Ovary (tissue), 9 donors: ENCODE data around the gene YBX2. TPM values are rescaled to one million over a fixed set of nuclear protein-coding genes. Genes with fewer than 3 reads are reported as not detected.

Experiments
- DNase-seq, 5 donors: peaks; one replicate each; pipeline ENCODE4 v3.0.0-alpha.2; 2019 to 2020
- H3K27ac ChIP-seq, 2 donors: fragments of 200-600 bp; one replicate each; pipeline versions ENCODE4 v1.5.1 to v1.8.0; 2019 to 2022
- H3K27me3 ChIP-seq: fragments of 200-600 bp; one replicate; pipeline ENCODE4 v1.8.0; 2022
- H3K36me3 ChIP-seq: fragments of 200-600 bp; sonication (generic); one replicate; pipeline ENCODE4 v1.5.1; 2019
- H3K4me1 ChIP-seq: one replicate; pipeline ENCODE4 v1.8.1; 2013; ENCODE audit warnings: mild to moderate bottlenecking, moderate library complexity; ENCODE audit not compliant: insufficient read depth
- H3K4me3 ChIP-seq: fragments of 200-600 bp; sonication (generic); one replicate; pipeline ENCODE4 v1.5.1; 2017
- H3K9me3 ChIP-seq, 2 donors: fragments of 200-600 bp in 1 of 2; sonication (generic) in 1 of 2; one replicate each; pipeline versions ENCODE4 v1.5.1 to v1.8.1; 2013 to 2019; ENCODE audit warnings: mild to moderate bottlenecking in 1 of 2, moderate library complexity in 1 of 2
- CTCF ChIP-seq, 3 donors: fragments of 450-650 bp in 2 of 3; fragments of 200-600 bp in 1 of 3; IDR thresholded peaks; one replicate each; pipeline versions ENCODE4 v1.5.1 to v1.8.0; 2016 to 2022; ENCODE audit warnings: antibody characterized with exemption in 3 of 3, mild to moderate bottlenecking in 1 of 3
- EP300 ChIP-seq: sonication (generic); formaldehyde crosslinking; IDR thresholded peaks from one replicate; pipeline ENCODE4 v1.6.1; 2017; ENCODE audit warnings: antibody characterized with exemption
- POLR2A ChIP-seq: fragments of 450-650 bp; IDR thresholded peaks from one replicate; pipeline ENCODE4 v1.6.1; 2017; ENCODE audit warnings: antibody characterized with exemption, mild to moderate bottlenecking, moderate library complexity
- WGBS, 3 donors: extraction: QIAGEN DNeasy Blood & Tissue Kit in 1 of 3; methylation state at CpG; one replicate each; pipeline versions ENCODE4 v1.1.5 to v1.1.7; 2013 to 2017; 5-methylcytosine and 5-hydroxymethylcytosine counted together
- intact Hi-C, 4 donors: fragments of 100-400 bp; cut with DNase I; formaldehyde crosslinking; loops; one replicate each; pipeline versions ENCODE4 v1.11.0 to v1.15.1; 2022 to 2023
- polyA plus RNA-seq, 2 donors: library from polyadenylated mRNA; stranded (reverse); fragments of 200-250 nt in 1 of 2; fragments of 350-450 nt in 1 of 2; fragmentation: Illumina TruSeq in 1 of 2; extraction: RNeasy Lipid Tissue Mini Kit (QIAGEN cat#74804) in 1 of 2; gene quantifications; one replicate each; pipeline ENCODE4 v1.2.3, GENCODE V29; 2013 to 2014
- total RNA-seq, 7 donors: library from RNA; depleted of rRNA in 2 of 7; stranded (reverse); fragments of >200 nt in 2 of 7; fragmentation: NEBNext Ultra II Directional in 3 of 7; extraction: Animal tissue kit (Norgen Biotek cat#: 25700) in 3 of 7; gene quantifications; one replicate each; pipeline versions ENCODE4 v1.1.0 to v1.2.4, GENCODE V29; 2016 to 2023
- donor health status: DM: no; HTN: no; CAD: no; lungs with moderate emphysema.
- donor health status: DM: no; HTN: no; CAD: no.
- donor health status: Bipolar disorder and iron deficiency.
- donor health status: DM: yes; HTN: yes; CAD: no.
- donor health status: DM: no; HTN: no; CAD: no.
- donor health status: DM: yes; HTN: yes; CAD: no.

YBX2 gene
- total and polyA plus RNA-seq, 9 donors, result 0.30 to 1.8 (median 0.64) TPM; not detected in 3

- DNase-seq, result peak in 2 of 5 donors; percentile 17 to 25
- Histone ChIP-seq H3K9me3 (no peaks in the 10 kb centered on the region), H3K4me1 (peaks cover 4% of the 10 kb centered on the region), H3K4me3 (no peak overlapping the region), H3K27me3 (no peaks in the 10 kb centered on the region), H3K36me3 (no peaks in the 10 kb centered on the region), H3K27ac (no peak overlapping the region)
- intact Hi-C loops, result no loop called here
- 77 to 82% (median 81%) methylated on average over 15 to 16 of the region's 16 CpGs for WGBS, 3 donors
- TF ChIP-seq CTCF (IDR thresholded peaks at IDR 0.05), result no peak
Observed at GRCh38 chr17:7317161-7317803, 22.8 kb upstream of the YBX2 start.

GRCh38 chr17:7315570-7316235 lies 21.3 kb upstream of the YBX2 start:
- peak in 2 of 5 donors; percentile 47 to 60 for DNase-seq
- Histone ChIP-seq H3K4me3 (peak overlapping the region; percentile 84), H3K9me3 (no peaks in the 10 kb centered on the region), H3K27me3 (no peaks in the 10 kb centered on the region), H3K4me1 (peaks cover 4% of the 10 kb centered on the region), H3K27ac (peak overlapping the region; percentile 78 to 81), H3K36me3 (no peaks in the 10 kb centered on the region)
- 31 to 35% (median 34%) methylated on average over 30 of the region's 30 CpGs for WGBS, 3 donors
- no peak for TF ChIP-seq POLR2A
- TF ChIP-seq EP300, result no peak
- intact Hi-C loops, result no loop called here

- TF ChIP-seq CTCF (IDR thresholded peaks at IDR 0.05), result no peak
- TF ChIP-seq POLR2A, result peak; percentile 83
- H3K36me3 ChIP-seq, result no peaks in the 10 kb centered on the region
- H3K4me3 ChIP-seq, result peak within 1 kb of the TSS; percentile 84
- WGBS, 3 donors, result 0 to 1% (median 0%) methylated on average over 77 to 95 of the region's 95 CpGs
- peak within 1 kb of the TSS; percentile 78 to 81 for H3K27ac ChIP-seq
- no peaks in the 10 kb centered on the region for H3K27me3 ChIP-seq
- H3K9me3 ChIP-seq, result no peaks in the 10 kb centered on the region
- intact Hi-C loops, result no loop called here
- DNase-seq, result peak; percentile 90 to 96 (median 92)
- H3K4me1 ChIP-seq, result peaks cover 5% of the 10 kb centered on the region
Observed at GRCh38 chr17:7314719-7315569, 20.5 kb upstream of the YBX2 start, which contains the start of gene GPS2. GPS2 (minus strand) TSS chr17:7315360; CDS start chr17:7315052, 308 bp downstream.

- Histone ChIP-seq H3K36me3 (no peaks in the 10 kb centered on the region), H3K9me3 (no peaks in the 10 kb centered on the region), H3K4me1 (peaks cover 10% of the 10 kb centered on the region), H3K27ac (peak overlapping the region; percentile 78 to 81), H3K4me3 (peak overlapping the region; percentile 84), H3K27me3 (no peaks in the 10 kb centered on the region)
- intact Hi-C loops, result no loop called here
- no peak for DNase-seq
- TF ChIP-seq POLR2A, result no peak
- no peak for TF ChIP-seq EP300
- no peak for TF ChIP-seq CTCF (IDR thresholded peaks at IDR 0.05)
- 38 to 42% (median 41%) methylated on average over 9 of the region's 9 CpGs for WGBS, 3 donors
Observed at GRCh38 chr17:7313890-7314718, 19.7 kb upstream of the YBX2 start.
